ENCODE results near the gene TNIK. TPM values are rescaled to one million over a fixed set of nuclear protein-coding genes. Genes with fewer than 3 reads are reported as not detected.

Gene TNIK
- total RNA-seq, 1 experiment from 2014 or later = 10.4 TPM

GRCh38 chr3:171343693-171344092, 116.5 kb downstream of the TNIK start:
- in situ Hi-C loops (cut with HindIII; ENCODE audit: low pct_unique_long_range_greater_than_20kb, low sequenced_read_pairs) = no loop called here
- no peak for DNase-seq (ENCODE audit: low read depth, low spot score)

GRCh38 chr3:171342783-171343420, 117.3 kb downstream of the TNIK start:
- no peak for DNase-seq (ENCODE audit: low read depth, low spot score)
- in situ Hi-C loops (cut with HindIII; ENCODE audit: low pct_unique_long_range_greater_than_20kb, low sequenced_read_pairs) = no loop called here

GRCh38 chr3:171342200-171342599, 118.0 kb downstream of the TNIK start:
- no peak for DNase-seq (ENCODE audit: low read depth, low spot score)
- in situ Hi-C loops (cut with HindIII; ENCODE audit: low pct_unique_long_range_greater_than_20kb, low sequenced_read_pairs) = no loop called here

- DNase-seq (ENCODE audit: low read depth, low spot score) = no peak
- in situ Hi-C loops (cut with HindIII; ENCODE audit: low pct_unique_long_range_greater_than_20kb, low sequenced_read_pairs) = no loop called here
Observed at GRCh38 chr3:171340434-171340833, 119.8 kb downstream of the TNIK start.

DNA sequence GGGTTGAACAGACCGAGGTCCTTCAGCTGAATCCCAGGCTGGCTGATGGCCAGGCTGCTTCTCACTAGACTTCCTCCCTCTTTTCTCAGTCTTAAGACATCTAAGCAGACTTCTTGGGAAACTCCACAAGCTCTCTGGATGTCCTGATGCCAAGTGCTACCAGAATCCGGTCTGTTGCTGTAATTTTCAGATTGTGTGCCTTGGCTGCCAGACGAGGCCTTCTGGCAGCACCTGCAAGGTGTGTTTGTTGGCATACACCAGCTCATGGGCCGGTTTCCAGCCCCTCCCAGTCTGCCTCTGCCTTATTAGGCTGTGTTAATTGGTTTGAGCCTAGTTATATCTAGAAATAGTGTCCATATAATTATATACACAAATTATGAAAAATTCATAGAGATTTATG, 120.6 kb downstream of the TNIK start:
- DNase-seq (ENCODE audit: low read depth, low spot score) = no peak
- in situ Hi-C loops (cut with HindIII; ENCODE audit: low pct_unique_long_range_greater_than_20kb, low sequenced_read_pairs) = no loop called here

DNA sequence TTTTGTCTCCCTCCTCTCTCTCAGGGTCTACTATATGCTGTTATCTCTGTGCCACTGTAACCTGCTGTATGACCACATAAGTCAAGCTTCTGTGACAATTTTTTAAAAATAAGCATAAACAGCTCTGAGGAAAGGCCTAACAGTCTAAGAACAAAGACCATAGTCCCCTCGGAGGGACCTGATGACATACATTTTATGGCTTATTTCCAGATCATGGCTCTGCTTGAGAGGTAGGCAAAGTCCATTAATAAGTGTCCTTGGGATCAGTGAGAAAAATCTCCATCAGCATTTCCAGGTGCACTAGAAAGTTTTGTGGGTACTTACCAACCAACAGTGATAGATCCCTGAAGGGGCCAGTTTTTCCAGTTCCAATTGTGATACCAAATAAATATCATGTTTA, 123.8 kb downstream of the TNIK start:
- no peak for DNase-seq (ENCODE audit: low read depth, low spot score)

DNA sequence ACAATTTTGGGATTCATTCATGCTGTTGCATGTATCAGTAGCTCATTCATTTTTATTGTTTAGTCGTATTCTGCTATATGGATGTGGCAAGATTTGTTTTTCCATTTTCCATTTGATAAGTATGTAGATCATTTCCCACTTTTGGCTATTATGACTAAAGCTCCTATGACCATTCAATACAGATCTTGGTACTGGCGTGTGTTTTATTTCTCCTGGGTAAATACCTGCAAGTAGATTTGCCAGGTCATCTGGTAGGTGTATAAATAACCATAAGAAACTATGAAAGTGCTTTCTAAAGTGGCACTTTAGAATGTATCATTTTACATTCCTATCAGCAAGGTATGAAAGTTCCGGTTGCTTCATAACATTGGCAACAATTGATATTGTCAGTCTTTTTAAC, 124.6 kb downstream of the TNIK start:
- no peak for DNase-seq (ENCODE audit: low read depth, low spot score)
- in situ Hi-C loops (cut with HindIII; ENCODE audit: low pct_unique_long_range_greater_than_20kb, low sequenced_read_pairs) = no loop called here

More for the DNA sequence above, 123.8 kb downstream of the TNIK start:
- in situ Hi-C loops (cut with HindIII; ENCODE audit: low pct_unique_long_range_greater_than_20kb, low sequenced_read_pairs) = no loop called here

GRCh38 chr3:171334465-171334811, 125.8 kb downstream of the TNIK start:
- DNase-seq (ENCODE audit: low read depth, low spot score) = no peak

DNA sequence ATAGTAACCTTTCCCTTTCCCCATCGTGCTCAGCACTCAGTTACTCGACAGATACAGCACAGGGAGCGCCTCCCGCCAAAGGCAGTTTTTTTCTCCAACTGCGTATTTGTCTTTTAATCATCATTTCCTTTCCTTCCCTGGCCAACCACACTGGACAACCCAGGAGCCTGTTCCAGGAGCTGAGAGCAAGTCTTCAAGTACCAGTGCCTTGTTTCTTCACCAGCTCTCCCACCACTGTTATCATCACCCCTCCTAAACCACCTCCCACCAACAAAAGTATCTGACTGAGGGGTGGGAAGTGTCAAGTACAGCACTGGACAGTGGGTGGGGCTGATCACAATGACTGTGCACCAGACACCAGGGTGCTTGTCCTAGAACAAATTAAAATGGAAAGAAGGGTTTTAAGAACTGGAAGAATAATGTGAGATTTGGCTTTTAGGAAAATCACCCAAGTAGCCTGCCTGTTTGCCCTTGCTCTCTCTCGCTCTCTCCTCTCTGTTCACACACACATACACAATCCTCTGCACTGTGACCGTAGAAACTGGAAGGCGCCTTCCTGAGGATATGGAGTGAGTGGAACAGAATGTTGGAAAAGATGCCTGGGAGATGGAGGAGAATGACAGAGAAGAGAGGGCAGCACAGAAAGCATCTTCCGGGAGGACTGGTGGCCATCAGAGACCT, 126.3 kb downstream of the TNIK start:
- in situ Hi-C loops (cut with HindIII; ENCODE audit: low pct_unique_long_range_greater_than_20kb, low sequenced_read_pairs) = no loop called here
- DNase-seq (ENCODE audit: low read depth, low spot score) = no peak

More at GRCh38 chr3:171334465-171334811, 125.8 kb downstream of the TNIK start:
- in situ Hi-C loops (cut with HindIII; ENCODE audit: low pct_unique_long_range_greater_than_20kb, low sequenced_read_pairs) = no loop called here

DNA sequence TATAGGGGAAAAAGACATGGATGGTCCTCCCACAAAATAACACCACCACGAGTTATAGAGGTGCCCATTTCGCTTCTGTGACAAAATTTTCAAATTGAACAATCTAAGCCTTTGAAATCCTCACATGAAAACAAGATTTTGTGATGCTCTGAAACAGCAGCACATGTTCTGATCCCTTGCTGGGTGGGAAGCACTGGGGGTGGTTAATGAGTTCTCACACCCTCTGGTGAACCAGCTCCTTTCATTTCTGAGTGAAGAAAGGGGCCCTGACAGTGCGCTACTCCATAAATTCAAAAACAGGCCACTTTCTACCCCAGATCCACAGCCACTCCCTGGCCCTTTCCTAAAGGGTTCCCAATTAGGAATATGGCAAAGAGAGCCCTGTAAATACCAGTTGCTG, 129.3 kb downstream of the TNIK start:
- DNase-seq (ENCODE audit: low read depth, low spot score) = no peak
- in situ Hi-C loops (cut with HindIII; ENCODE audit: low pct_unique_long_range_greater_than_20kb, low sequenced_read_pairs) = no loop called here

DNA sequence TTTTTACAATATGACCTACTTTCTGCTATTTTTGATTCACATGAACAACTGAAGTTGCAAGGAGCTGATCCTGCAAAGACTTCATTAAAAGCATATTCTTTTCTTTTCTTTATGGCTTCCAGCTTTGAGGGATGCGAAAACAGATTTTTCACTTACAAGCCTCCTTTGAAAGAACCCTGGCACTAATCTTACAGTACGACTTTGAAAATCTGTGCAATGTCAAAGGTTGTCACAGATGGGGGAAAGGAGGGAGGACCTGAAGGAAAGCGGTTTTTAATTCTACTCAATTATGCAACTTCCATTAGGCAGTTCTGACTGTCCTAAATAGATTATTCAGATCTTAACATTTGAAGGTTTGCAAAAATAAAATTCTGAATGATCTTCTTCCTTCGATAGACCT, 130.5 kb downstream of the TNIK start:
- DNase-seq (ENCODE audit: low read depth, low spot score) = no peak
- in situ Hi-C loops (cut with HindIII; ENCODE audit: low pct_unique_long_range_greater_than_20kb, low sequenced_read_pairs) = no loop called here

DNA sequence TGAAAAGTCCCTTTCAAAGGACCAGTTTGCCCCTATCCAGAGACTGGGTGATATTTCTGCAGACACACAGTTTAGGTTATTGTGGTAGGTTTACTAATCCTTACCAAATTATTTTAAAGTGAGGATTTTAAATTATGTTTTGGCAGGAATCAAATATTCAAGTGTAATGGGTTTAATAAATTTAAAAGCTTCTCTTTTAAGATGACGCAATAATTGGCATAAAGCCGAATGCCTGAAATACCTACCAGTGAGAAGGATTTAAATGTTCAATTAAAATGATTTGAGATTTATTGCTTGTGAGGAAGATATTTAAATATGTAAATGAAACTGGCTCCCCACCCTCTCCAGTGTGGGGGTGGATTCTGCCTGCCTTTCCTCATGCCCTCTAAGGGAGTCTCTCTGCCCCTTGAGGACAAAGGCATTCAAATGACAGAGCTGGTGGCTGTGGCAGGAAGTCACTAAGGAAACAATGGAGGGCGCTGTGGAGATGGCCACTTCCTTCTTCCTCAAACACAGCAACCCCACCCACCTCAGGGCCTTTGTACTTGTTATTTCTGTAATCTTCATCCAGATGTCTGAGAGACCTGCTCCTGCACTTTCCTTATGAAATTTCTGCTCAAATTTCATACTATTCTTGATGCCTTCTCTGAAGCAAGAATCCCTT, 131.7 kb downstream of the TNIK start:
- in situ Hi-C loops (cut with HindIII; ENCODE audit: low pct_unique_long_range_greater_than_20kb, low sequenced_read_pairs) = no loop called here
- peak; percentile 36 for DNase-seq (ENCODE audit: low read depth, low spot score)

DNA sequence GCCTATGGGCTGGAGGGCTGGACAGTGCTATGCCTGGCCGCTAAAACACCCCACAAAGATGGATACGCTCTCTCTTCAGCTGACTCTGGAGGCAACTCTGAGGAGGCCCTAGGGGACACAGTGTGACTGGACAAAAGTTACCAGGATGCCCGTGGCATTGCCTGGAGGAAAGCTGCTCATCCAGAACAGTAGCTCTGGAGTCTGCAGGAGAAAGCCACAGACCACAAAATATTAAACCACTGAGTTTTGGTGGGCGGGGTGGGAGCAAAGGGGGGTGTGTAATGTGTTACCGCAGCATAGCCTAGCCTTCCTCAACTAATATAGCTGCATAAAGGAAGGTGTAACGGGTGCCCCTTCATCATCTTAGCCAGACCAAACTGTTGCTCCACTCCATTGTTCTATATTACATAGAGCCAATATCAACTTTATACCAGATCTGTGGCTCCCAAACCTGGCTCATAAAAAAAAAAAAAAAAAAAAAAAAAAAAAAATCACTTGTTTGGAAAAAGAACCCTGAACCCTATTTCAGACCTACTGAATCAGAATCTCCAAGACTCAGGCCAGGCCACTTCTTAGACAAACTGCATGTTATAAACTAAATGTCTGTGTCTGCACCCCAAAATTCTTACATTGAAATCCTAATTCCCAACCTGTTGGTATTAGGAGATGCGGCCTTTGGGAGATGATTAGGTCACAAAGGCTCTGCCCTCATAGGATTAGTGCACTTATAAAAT, 132.6 kb downstream of the TNIK start:
- no peak for DNase-seq (ENCODE audit: low read depth, low spot score)

DNA sequence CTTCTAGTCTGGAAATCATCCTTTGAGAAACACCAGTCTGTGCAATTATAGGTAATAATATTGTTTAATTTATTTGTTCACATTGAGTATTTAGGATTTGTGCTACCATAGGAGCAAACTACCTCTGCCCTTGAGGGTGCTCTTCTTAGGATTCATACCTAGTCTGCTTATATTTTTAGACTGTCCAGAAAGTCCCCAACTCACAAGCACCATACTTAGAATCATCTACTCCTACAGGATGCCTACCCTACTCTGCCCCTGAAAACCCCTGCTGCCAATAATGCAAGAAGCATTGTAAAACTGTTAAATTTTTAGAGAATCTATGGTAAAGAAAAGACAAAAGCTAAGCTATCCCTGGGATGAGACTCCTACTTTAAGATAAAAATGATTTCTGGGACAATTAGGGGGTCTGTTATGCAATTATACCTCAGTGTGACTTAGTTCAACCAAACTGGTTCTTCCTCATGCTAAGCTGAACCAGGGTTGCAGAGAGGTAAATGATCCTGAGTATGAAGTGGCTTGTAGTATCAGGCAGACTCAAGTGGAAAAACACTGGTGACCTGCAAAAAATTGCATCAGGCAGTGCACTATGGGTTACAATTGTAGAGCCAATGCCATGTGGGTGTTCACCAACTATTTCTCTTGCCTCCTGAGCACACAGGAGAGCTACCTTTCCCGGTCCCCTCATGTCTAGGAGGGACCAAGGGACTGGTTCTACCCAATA, 133.3 kb downstream of the TNIK start:
- in situ Hi-C loops (cut with HindIII; ENCODE audit: low pct_unique_long_range_greater_than_20kb, low sequenced_read_pairs) = no loop called here
- no peak for DNase-seq (ENCODE audit: low read depth, low spot score)

More for the DNA sequence above, 132.6 kb downstream of the TNIK start:
- in situ Hi-C loops (cut with HindIII; ENCODE audit: low pct_unique_long_range_greater_than_20kb, low sequenced_read_pairs) = no loop called here

DNA sequence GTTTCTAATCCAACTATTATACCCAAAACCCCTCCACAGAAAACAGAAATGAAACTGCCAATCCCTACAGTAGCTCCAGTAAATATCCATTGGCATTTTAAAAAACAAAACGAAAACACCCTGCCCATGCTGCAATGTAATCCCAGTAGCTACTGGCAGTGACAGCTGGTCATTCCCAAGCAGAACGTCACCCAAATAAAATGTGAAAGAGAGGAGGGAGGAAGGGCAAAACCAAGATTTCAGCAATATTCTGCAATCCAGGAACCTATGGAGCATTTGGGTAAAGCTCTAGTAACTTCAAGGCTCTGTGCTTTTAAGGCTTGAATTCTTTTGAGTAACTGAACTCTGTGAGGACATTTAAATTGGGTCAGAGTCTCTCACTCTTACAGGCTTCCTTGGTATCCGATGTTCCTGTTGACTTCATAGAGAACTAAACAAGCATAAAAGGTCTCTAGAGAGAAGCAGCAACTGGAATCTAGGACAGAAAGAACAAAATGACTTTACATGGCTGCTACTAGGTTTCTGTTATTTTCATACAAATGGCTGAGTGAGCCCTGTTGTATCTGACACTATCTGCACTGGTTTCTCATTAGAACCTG, 136.2 kb downstream of the TNIK start:
- DNase-seq (ENCODE audit: low read depth, low spot score) = no peak
- in situ Hi-C loops (cut with HindIII; ENCODE audit: low pct_unique_long_range_greater_than_20kb, low sequenced_read_pairs) = no loop called here

DNA sequence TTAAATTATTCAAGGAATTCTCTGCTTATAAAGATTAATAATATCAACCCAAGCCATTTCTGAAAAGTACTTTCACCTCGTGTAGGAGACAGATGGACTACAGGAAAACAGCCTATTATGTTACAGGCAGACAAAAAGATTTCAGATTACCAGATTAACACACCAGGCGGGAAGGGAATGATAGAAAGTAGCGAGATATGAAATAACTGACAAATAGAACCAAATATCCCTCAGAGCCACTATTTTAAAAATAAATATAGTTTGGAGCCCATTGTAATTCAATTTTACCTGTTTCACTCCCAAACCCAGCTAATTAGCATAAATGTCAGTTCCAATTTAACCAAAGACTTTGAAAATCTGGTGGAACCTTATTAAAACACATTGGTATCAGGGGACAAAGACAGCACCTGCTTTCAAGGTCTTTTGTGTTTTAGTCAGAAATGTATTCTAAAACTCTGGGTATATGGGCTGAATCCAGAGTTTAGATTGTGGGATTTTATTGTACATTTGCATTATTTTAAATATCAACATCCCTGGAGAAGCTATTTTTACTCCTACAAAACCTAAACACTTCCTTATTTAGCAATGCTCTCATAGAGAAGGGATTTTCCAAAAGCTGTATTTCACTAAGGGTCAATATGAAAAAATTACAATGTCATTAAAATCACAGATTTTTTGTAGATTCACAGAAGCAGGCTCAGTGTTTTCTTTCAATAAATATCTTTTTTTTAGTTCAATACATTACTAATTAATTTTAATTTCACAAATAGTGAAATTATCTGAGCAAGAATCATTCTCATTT, 138.4 kb downstream of the TNIK start:
- in situ Hi-C loops (cut with HindIII; ENCODE audit: low pct_unique_long_range_greater_than_20kb, low sequenced_read_pairs) = no loop called here
- no peak for DNase-seq (ENCODE audit: low read depth, low spot score)
